Measurements from ENCODE around the gene SEMA3A.

DNA sequence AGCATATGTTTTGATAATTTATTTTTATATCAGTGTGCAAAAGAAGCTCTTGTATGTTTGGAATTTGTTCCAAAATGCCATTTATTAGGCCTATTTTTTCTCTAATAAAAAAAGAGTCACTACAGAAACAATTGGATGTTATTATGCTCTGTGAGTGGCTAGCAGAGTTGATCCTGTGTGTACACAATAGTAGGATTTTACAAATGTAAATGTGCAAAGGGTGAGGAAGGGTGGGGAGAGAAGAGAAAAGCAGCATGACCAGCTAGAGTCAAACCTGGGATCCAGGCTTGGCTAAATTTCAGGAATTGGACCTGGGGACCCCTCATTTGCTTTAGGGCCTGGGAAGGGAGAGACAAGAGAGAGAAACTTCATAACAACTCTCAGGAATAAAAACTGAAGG is 32.5 kb downstream of the SEMA3A start:
- TF ChIP-seq CREB1 (CRISPR knock-in tag; IDR thresholded peaks at IDR 0.05) (no peak), E2F5 (CRISPR knock-in tag; IDR thresholded peaks at IDR 0.05) (no peak), KAT7 (CRISPR knock-in tag; IDR thresholded peaks at IDR 0.05; ENCODE audit: borderline replicate concordance) (no peak), NR3C1 (CRISPR knock-in tag; conservative IDR thresholded peaks at IDR 0.05; ENCODE audit: low read depth) (no peak), USF1 (CRISPR knock-in tag; IDR thresholded peaks at IDR 0.05) (no peak), SP1 (CRISPR knock-in tag; conservative IDR thresholded peaks at IDR 0.05) (no peak), ZNF532 (CRISPR knock-in tag; IDR thresholded peaks at IDR 0.05; ENCODE audit: borderline replicate concordance) (no peak)
- TF ChIP-seq, protein P1, sequence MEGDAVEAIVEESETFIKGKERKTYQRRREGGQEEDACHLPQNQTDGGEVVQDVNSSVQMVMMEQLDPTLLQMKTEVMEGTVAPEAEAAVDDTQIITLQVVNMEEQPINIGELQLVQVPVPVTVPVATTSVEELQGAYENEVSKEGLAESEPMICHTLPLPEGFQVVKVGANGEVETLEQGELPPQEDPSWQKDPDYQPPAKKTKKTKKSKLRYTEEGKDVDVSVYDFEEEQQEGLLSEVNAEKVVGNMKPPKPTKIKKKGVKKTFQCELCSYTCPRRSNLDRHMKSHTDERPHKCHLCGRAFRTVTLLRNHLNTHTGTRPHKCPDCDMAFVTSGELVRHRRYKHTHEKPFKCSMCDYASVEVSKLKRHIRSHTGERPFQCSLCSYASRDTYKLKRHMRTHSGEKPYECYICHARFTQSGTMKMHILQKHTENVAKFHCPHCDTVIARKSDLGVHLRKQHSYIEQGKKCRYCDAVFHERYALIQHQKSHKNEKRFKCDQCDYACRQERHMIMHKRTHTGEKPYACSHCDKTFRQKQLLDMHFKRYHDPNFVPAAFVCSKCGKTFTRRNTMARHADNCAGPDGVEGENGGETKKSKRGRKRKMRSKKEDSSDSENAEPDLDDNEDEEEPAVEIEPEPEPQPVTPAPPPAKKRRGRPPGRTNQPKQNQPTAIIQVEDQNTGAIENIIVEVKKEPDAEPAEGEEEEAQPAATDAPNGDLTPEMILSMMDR (IDR thresholded peaks at IDR 0.05): no peak
- TF ChIP-seq, protein P2, sequence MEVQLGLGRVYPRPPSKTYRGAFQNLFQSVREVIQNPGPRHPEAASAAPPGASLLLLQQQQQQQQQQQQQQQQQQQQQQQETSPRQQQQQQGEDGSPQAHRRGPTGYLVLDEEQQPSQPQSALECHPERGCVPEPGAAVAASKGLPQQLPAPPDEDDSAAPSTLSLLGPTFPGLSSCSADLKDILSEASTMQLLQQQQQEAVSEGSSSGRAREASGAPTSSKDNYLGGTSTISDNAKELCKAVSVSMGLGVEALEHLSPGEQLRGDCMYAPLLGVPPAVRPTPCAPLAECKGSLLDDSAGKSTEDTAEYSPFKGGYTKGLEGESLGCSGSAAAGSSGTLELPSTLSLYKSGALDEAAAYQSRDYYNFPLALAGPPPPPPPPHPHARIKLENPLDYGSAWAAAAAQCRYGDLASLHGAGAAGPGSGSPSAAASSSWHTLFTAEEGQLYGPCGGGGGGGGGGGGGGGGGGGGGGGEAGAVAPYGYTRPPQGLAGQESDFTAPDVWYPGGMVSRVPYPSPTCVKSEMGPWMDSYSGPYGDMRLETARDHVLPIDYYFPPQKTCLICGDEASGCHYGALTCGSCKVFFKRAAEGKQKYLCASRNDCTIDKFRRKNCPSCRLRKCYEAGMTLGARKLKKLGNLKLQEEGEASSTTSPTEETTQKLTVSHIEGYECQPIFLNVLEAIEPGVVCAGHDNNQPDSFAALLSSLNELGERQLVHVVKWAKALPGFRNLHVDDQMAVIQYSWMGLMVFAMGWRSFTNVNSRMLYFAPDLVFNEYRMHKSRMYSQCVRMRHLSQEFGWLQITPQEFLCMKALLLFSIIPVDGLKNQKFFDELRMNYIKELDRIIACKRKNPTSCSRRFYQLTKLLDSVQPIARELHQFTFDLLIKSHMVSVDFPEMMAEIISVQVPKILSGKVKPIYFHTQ (CRISPR knock-in tag; IDR thresholded peaks at IDR 0.05): no peak
- TF ChIP-seq, protein P3, sequence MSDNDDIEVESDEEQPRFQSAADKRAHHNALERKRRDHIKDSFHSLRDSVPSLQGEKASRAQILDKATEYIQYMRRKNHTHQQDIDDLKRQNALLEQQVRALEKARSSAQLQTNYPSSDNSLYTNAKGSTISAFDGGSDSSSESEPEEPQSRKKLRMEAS (CRISPR knock-in tag; IDR thresholded peaks at IDR 0.05): no peak
